HG02571 (cell line): ENCODE measurements around the gene PRAF2.

Source experiments
- ATAC-seq: cut with Tn5 transposase; IDR thresholded peaks from one replicate; pipeline ENCODE4 v1.9.1; 2021; ENCODE audit warnings: mild to moderate bottlenecking, moderate library complexity; ENCODE audit not compliant: unreplicated experiment

PRAF2 gene, protein sequence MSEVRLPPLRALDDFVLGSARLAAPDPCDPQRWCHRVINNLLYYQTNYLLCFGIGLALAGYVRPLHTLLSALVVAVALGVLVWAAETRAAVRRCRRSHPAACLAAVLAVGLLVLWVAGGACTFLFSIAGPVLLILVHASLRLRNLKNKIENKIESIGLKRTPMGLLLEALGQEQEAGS

DNA sequence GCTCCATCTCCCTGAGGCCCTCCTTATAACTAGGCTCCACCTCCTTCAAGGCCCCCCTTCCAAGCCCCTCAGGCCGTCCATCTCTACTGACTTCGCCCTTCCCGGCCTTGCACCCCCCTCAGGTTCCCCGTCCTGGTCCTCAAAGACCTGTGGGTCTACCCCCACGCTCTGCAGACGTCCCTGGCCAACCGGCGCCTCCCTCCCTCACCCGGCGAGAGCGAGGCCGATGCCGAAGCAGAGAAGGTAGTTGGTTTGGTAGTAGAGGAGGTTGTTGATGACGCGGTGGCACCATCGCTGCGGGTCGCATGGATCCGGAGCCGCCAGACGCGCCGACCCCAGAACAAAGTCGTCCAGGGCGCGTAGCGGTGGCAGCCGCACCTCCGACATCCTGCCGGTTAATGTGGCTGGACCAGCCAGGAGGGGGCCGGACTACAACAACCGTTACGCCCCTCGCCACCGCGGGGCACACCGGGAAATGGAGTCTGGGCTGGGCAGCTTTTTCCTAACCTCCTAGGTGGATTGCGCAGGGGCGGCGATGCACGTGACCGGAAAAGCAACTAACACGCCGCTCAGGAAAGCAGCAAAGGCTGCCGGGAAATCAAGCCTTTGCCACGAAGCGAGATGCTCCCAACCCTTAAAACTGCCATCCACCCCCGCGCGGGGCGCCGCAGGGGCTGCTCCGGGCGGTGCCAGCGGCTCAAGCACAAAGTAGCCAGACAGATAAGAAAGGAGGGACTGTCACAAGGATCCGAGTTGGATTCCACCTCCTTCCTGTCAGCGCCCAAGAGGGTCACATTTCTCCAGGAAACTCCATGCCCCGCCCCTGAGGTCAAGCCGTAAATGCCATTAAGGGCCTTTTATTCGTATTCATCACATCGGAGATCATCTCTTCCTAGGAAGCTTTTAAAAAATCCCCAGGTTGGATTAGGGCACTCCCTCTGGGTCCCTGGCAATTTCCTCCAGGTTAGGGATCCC lies at the start of gene PRAF2:
PRAF2 (minus strand) TSS at position 402 of the 975 bp plus-strand sequence; CDS start at position 387, 15 bp downstream.
- peak; percentile 84 for ATAC-seq

DNA sequence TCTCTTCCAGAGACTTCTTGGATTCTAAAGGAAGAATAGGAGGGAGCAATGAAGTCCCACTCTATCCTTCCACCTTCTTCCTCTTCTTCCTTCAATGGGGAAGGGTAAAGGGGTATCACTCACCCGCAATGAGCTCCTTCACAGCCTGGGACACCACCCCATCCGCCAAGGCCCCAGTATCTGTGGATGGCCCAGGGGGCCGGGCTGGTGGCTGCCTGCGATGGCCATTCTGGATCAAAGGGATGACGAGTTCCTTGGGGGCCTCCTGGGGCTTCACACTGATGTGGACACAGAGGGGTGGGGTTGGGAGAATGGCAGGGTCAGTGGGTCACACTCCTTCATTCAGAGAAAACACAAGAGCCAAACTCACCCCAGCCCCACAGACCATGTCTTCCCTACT lies 48.7 kb upstream of the PRAF2 start:
- no peak for ATAC-seq

DNA sequence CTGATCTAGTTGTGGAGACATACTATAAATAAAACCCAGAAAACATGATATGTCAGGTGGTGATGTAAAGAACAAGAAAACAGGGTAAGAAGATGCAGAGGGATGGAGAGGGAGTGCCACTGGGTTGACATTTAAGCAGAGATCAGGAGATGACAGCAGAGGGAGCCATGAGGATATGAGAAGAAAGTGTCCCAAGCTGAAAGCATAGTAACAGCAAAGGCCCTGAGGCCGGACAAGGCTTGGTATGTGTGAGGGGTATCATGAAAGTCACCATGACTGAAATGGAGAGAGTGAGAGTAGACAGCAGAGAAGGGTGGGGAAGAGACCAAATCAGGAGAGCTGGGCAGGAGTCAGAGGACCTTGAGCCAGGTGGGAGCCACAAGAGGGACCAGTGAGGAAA lies 46.3 kb upstream of the PRAF2 start:
- no peak for ATAC-seq

DNA sequence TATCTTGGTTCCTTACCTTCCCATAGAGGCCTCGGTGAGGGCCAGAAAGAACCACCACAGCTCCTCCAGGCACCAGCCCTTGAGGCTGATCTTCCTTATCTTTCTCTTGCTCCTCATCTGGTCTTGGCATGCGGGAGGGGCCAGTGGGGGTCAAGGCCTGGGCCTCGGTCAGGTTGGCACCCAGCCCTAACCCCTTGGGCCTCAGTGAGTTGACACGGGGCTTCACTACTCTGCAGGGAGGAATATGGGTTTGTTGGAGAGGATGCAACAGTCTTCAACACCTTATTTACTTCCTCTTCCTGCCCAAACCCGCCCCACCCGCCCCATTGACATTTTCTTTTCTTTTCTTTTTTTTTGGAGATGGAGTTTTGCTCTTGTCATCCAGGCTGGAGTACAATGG lies 43.8 kb upstream of the PRAF2 start:
- no peak for ATAC-seq

DNA sequence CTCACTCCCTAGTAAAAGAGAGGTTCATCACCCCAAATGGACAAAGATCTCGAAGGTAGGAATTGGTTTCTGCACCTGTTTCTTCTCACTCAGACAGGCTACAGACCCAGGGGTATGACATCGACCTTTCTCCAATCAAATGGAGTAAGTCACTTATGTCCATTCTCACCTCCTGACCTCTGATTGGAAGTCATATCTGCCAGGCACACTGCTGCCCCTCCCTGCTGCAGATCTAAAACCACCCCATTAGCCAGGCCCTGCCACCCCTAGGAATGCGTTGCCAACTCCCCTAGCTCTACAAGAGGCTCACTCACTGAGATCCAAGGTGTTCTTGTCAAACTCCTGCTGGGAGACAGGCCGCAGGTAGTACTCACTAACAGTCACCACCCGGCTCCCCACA lies 42.9 kb upstream of the PRAF2 start:
- no peak for ATAC-seq

DNA sequence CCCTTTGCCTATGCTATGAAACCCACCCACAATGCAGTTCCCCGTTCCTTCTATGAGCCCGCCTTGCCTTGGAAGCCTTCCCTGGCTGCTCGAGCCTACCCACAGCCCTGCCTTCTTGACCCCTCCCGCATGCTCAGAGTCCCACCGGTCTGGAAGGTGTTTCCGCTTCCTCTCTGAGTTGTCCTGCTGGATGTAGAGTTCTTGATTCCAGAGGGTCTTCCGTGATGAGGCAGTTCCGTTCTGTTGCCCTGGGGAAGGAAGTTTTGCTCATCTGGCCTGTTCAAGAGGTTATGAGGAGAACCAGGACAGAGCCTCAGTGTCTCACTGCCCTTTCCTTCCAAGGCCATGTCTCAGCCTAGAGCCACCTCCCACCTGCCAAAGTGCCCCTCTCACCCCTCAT lies 42.3 kb upstream of the PRAF2 start:
- no peak for ATAC-seq

DNA sequence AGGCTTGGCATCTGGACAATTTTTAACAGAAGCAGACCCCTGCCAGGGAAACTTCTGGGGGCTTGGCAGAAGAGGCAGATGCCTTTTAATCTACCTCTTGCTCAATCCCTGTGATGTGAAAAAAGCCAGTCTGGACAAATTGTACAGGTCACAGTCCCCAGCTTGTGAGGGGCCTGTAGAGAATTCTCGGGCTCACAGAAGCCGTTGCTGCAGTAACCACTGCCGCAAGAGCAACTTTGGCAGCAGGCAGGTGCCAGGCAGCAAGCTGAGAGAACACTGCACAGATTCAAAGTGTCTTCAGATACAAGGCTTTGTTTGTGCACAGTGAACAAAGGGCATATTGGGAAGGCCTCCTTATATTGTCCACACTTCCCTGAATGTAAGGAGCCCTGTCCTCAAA lies 38.0 kb upstream of the PRAF2 start:
- no peak for ATAC-seq

DNA sequence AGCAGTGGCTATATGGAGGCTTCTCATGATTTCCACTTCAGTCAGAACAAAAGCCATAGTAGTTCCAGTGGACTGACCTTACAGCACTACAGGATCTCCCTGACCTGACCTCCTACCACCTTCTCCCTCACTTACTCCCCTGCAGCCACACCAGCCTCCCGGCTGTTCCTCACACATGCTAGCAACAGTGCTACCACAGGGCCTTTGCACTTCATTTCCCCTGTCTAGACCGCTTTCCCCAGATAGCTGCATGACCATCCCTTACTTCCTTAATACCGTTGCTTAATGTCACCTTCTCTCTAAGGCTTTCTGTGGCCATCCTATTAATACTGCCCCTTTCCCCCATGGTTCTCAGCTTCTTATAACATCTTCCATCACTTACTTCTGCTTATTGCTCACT lies 36.6 kb upstream of the PRAF2 start:
- no peak for ATAC-seq

DNA sequence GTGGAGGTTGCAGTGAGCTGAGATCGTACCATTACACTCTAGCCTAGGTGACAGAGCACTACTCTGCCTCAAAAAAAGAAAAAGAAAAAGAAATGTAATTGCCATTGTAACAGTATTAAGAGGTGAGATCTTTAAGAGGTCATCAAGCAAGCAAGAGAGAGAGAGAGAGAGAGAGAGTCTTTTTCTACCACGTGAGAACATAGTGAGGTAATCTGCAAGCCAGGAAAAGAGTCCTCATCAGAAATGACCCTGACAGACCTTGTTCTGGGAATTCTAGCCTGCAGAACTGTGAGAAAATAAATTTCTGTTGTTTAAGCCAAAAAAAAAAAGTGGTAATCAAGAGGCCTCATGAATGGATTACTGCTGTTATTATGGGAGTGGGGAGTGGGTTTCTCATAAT lies 34.8 kb upstream of the PRAF2 start:
- ATAC-seq: no peak

DNA sequence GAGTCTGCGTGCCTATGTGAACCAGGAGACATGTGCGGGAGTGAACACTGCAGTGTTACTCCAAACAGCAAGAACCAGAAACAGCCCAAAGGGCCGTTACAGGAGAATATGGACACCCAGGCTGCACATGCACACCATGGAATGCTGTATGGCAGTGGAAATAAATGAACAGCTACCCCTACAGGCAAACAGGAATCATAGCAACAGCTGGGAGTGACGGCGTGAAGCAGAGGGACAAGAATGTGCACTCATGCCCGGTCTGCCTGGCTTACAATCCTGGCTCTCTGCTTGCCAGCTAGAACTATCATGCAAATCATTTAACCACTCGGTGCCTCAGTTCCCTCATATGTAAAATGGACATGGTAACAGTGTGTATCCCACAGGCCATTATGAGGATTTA lies 33.1 kb upstream of the PRAF2 start:
- ATAC-seq: no peak

DNA sequence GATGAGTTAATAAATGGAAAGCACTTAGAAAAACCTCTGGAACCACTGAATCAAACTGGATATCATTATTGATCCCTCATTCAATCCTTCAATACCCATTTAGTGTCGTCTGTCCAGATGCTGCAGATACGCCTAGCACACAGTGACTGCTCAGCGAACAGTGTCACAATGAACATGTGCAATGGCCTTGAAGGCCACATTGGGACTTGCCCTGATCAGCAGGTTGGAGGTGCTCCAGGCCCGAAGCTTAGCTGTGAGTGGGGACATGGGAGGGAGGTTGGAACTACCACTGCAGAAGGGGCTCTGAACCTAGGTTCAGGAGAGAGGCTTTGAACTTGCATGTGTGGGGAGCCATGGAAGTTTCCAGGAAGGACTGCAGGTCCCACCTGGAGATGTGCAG lies 32.5 kb upstream of the PRAF2 start:
- no peak for ATAC-seq

DNA sequence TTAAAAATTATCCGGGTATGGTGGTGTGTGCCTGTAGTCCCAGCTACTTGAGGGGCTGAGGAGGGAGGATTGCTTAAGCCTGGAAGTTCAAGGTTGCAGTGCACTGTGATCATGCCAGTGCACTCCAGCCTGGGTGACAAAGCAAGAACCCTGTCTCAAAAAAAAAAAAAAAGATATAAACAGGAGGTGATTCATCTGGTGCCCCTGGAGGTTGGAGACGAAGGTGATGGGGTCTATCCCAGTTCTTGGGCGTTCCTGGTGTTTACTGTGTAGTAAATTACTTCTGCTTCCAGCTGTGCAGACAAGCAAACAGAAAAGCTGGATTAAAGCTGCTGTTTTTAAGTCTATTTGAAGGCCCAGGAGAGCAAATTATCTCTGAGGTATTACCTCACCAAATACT lies 29.8 kb upstream of the PRAF2 start:
- no peak for ATAC-seq

DNA sequence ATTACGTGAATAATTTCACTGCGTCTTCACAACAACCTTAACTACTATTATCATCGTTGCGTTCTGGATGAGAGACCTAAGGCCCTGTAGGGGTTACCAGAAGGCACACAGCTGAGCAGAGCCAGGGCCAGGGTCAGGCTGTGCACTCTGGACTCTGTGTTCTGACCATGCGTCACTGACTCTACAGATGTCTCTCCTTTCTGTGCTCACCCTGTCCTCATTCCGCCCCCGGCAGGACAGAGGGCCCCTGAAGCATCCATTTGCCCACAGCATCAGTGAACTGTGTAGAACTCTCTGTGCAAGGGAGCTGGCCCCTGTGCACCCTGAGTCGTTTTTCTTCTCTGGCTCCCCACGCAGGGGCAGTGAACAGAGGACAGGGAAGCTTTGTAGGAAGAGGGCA lies 28.4 kb upstream of the PRAF2 start:
- no peak for ATAC-seq

DNA sequence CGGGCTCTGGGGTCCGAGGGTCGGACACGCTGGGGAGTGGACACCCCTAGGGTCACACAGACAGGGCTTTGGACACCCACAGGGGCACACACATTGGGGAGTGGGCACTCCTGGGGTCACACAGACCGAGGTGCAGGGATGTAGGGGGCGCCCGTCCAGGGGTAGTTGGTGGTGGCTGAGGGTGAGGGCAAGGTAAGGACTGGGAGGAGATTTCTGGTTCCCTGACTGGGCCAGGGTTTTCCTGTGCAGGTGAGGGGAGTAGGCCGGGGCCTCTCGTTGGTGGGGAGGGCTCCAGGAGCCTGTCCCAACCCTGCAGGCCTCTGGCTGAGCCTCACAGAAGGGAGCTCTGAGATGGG lies 27.8 kb upstream of the PRAF2 start:
- ATAC-seq: peak; percentile 9

DNA sequence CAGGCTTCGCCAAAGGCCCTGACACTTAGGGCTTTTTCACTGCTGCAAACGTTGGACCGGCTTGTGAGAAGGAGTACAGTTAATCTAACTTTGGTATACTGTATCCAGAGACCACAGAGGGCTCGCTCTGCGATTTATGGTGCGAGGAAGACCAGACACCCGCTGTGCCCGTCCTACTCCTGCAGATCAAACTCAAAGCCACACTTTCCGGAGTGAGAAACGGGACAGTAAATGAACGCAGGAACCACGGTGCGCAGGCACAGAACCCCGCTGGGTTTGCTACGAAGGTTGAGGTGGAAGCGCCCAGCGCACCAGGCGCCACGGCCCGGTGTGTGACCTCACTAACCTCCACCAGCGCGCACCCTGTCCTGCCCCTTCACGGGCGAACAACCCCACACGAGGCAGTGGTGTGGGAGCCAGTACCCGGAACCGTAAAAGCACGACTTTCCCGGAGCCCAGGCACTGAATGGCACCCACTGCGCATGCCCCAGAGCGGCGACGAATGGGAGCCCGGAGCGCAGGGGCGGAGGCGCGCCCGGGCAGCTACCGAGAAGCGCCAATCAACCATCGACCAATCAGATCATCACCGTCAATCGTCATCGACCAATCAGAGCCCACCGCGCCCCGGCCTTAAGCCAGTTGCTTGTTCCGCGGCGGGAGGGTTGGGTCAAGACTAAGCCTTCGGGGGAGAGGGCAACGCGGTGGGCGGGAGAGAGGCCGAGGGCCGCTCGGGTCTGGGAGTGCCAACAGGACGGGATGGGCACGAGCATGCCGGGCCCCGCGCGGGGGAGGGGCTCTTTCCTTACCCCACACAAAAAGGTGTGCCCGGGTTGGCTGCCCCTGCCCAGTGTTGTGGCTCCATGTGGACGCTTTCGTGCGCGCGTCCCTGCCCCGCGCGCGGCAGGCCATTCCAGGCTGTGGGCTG lies 27.2 kb upstream of the PRAF2 start:
- peak; percentile 95 for ATAC-seq

DNA sequence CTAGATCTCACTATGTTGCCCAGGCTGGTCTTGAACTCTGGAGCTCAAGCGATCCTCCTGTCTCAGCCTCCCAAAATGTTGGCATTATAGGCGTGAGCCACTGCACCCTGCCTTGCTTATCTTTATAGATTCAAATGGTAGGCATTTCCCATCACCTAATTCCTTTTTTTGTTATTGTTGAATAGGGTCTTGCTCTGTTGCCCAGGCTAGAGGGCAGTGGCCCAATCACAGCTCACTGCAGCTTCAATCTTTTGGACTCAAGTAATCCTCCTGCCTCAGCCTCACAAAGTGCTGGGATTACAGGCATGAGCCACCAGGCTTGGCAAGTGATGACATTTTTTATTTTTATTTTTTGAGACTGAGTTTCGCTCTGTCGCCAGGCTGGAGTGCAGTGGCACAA lies 22.6 kb upstream of the PRAF2 start:
- no peak for ATAC-seq

DNA sequence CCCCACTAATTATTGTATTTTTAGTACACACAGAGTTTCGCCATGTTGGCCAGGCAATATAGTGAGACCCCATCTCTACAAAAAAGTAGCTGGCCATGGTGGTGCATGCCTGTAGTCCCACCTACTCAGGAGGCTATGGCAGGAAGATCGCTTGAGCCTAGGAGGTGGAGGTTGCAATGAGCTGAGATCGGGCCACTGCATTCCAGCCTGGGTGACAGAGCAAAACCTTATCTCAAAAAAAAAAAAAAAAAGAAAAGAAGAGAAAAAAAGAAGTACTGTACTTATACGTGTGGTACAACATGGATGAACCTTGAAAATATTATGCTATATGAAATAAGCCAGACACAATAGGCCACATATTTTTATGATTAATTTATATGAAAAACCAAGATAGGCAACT lies 15.8 kb upstream of the PRAF2 start:
- no peak for ATAC-seq

DNA sequence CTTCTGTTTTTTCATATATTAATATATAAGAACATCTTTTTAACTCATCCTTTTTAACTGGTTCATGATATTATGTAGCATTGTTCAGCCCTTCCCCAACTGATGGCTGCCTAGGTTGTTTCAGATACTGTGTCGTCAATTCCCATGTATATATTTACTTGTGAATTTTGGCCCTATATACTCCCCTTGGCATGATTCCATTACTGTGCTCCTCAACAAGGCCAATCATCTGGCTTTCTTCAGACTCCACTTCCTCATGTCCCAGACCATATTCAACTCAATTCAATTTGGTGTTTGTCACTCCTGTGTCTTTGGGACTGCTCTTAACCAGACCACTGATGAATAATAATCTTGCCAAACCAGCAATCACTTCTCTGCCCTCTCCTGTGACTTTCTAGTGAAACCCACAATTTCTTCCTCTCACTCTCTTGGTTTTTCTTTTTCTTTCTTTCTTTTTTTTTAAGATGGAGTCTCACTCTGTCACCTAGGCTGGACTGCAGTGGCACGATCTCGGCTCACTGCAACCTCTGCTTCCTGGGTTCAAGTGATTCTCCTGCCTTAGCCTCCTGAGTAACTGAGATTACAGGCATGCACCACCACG lies 8.6 kb upstream of the PRAF2 start:
- no peak for ATAC-seq

DNA sequence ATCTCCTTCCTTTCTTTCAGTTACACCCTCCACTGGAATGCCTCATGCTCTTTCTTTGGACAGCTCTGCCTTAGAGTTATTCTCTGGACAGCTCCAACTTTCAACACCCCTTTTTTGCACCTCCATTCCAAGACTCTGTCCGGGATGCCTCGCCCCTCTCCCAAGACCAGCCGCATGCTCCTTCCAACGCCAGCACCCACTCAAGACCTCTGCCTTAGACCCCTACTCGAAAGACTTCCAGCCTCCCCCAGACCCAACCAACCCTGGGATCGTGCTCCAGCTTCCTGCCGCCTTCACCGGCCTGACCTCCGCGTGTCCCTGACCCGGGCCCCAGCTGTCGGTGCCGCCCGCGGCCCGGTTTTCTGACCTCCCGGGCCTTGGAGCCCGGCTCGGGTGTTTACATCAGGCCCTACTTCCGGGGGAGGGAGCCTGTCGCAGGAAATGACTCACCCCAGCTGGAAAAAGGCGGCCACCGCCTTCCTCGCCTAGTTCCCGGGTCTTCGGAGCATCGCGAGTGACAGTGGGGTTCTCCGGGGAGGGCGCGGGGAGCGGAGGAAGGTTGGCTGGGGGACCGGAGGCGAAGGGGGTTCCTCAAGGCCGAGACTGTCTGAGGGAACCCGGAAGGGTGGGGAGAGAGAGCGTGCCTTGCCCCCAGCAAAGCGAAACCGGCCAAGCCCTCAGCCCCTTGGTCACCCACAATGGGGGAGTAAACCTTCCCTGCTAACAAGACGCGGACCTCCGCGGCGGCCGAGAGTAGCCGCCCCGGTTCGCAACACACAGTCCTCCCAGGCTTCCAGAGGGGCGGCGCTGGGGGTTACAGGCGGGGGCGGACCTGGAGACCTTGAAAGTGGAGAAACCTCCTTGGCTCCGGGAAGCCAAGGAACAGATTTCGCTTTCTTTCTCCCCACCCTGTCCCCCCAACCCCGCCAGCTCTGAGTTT lies 6.0 kb upstream of the PRAF2 start, which contains the start of gene WDR45:
WDR45 (minus strand) TSS at position 399 of the 940 bp plus-strand sequence. CDS start 1,792 bp downstream, outside the sequence.
- peak; percentile 61 for ATAC-seq

DNA sequence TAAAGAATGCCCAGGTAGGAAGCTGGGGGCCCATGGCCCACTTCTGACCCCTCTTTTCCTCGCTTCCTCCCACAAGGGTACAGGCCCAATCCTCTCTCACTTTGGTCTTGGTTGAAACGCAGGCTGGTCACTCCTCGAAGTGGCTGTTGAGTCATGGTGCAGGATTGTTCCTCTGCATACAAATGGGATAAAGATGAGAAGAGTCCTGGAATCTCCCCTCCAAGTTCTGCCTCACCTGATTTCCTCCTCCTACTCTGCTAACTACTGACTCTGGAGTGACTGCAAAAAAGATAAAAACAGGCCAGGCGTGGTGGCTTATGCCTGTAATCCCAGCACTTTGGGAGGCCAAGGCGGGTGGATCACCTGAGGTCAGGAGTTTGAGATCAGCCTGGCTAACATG lies 4.1 kb upstream of the PRAF2 start:
- ATAC-seq: no peak
